CD14-positive monocyte (primary cell): ENCODE measurements around the gene BRAF. TPM values are rescaled to one million over a fixed set of nuclear protein-coding genes. Genes with fewer than 3 reads are reported as not detected.

Experiments used
- DNase-seq, 3 donors: peaks; one replicate each; pipeline ENCODE4 v3.0.0-alpha.2; 2011 to 2022
- H2AFZ ChIP-seq: 2 replicates; pipeline ENCODE4 v1.6.0; 2012; ENCODE audit warnings: mild to moderate bottlenecking, low read depth, low read length, inconsistent platforms; ENCODE audit not compliant: insufficient read depth, poor library complexity, severe bottlenecking
- H3K27ac ChIP-seq, 2 donors: 1 replicate in 1 of 2; 2 replicates in 1 of 2; pipeline ENCODE4 v1.5.1; 2012 to 2013; ENCODE audit warnings: low read length in 2 of 2, control low read depth in 1 of 2, inconsistent platforms in 1 of 2, low read depth in 1 of 2, mild to moderate bottlenecking in 1 of 2
- H3K27me3 ChIP-seq, 2 donors: one replicate each; pipeline versions ENCODE4 v1.6.0 to v1.6.1; 2011 to 2013; ENCODE audit warnings: low read length in 2 of 2; ENCODE audit not compliant: control insufficient read depth in 2 of 2, insufficient read depth in 2 of 2
- H3K36me3 ChIP-seq, 2 donors: replicated peaks in 1 of 2; 1 replicate in 1 of 2; 2 replicates in 1 of 2; pipeline versions ENCODE4 v1.5.1 to v1.6.1; 2012 to 2013; ENCODE audit warnings: low read length in 2 of 2, control low read depth in 1 of 2, inconsistent platforms in 1 of 2, mild to moderate bottlenecking in 1 of 2; ENCODE audit not compliant: insufficient read depth in 2 of 2, control insufficient read depth in 1 of 2
- H3K4me1 ChIP-seq, 2 donors: 1 replicate in 1 of 2; 2 replicates in 1 of 2; pipeline versions ENCODE4 v1.5.1 to v1.6.1; 2012 to 2013; ENCODE audit warnings: low read length in 2 of 2, control low read depth in 1 of 2, inconsistent platforms in 1 of 2, mild to moderate bottlenecking in 1 of 2, moderate library complexity in 1 of 2; ENCODE audit not compliant: insufficient read depth in 2 of 2, control insufficient read depth in 1 of 2
- H3K4me2 ChIP-seq: replicated peaks from 2 replicates; pipeline ENCODE3; 2012; ENCODE audit warnings: low read length, moderate library complexity, mild to moderate bottlenecking; ENCODE audit not compliant: poor library complexity, severe bottlenecking; ENCODE audit errors: extremely low read depth
- H3K4me3 ChIP-seq, 3 experiments: fragments of 200-600 bp in 1 of 3; sonication (generic) in 1 of 3; replicated peaks in 1 of 3; 1 replicate in 2 of 3; 2 replicates in 1 of 3; pipeline ENCODE4 v1.5.1; 2011 to 2013; ENCODE audit warnings: low read length in 3 of 3, mild to moderate bottlenecking in 3 of 3, control low read depth in 2 of 3, low read depth in 2 of 3, inconsistent platforms in 1 of 3, moderate library complexity in 1 of 3
- H3K79me2 ChIP-seq: 2 replicates; pipeline ENCODE4 v1.6.0; 2012; ENCODE audit warnings: mild to moderate bottlenecking, control low read depth, inconsistent platforms, low read length, moderate library complexity; ENCODE audit not compliant: insufficient read depth
- H3K9ac ChIP-seq: 2 replicates; pipeline ENCODE4 v1.6.0; 2017; ENCODE audit warnings: low read length, mild to moderate bottlenecking; ENCODE audit not compliant: insufficient read depth, poor library complexity, severe bottlenecking
- H3K9me3 ChIP-seq, 2 donors: replicated peaks in 1 of 2; 1 replicate in 1 of 2; 2 replicates in 1 of 2; pipeline versions ENCODE4 v1.5.1 to v1.6.1; 2012 to 2013; ENCODE audit warnings: low read length in 2 of 2, control low read depth in 1 of 2; ENCODE audit not compliant: control insufficient read depth in 1 of 2, insufficient read depth in 1 of 2
- H4K20me1 ChIP-seq: 2 replicates; pipeline ENCODE4 v1.6.0; 2012; ENCODE audit warnings: mild to moderate bottlenecking, low read length, control low read depth, moderate library complexity; ENCODE audit not compliant: insufficient read depth
- H3K27ac Mint-ChIP-seq, 7 donors: one replicate each; pipeline ENCODE4 v1.8.0; 2020; ENCODE audit warnings: mild to moderate bottlenecking in 7 of 7, mixed read lengths in 7 of 7, moderate library complexity in 6 of 7, inconsistent platforms in 2 of 7
- H3K27me3 Mint-ChIP-seq, 3 donors: one replicate each; pipeline ENCODE4 v1.8.0; 2021 to 2022; ENCODE audit warnings: low read depth in 3 of 3, mild to moderate bottlenecking in 3 of 3, mixed read lengths in 3 of 3, moderate library complexity in 3 of 3, inconsistent platforms in 1 of 3
- H3K36me3 Mint-ChIP-seq, 2 donors: one replicate each; pipeline ENCODE4 v1.8.0; 2020; ENCODE audit warnings: mixed read lengths in 2 of 2, inconsistent platforms in 1 of 2, mild to moderate bottlenecking in 1 of 2
- H3K4me1 Mint-ChIP-seq: one replicate; pipeline ENCODE4 v1.8.0; 2020; ENCODE audit warnings: mild to moderate bottlenecking, mixed read lengths
- H3K4me3 Mint-ChIP-seq, 2 donors: one replicate each; pipeline ENCODE4 v1.8.0; 2020; ENCODE audit warnings: mild to moderate bottlenecking in 2 of 2, mixed read lengths in 2 of 2, moderate library complexity in 1 of 2
- H3K9me3 Mint-ChIP-seq, 7 donors: one replicate each; pipeline ENCODE4 v1.8.0; 2020 to 2022; ENCODE audit warnings: mixed read lengths in 7 of 7, mild to moderate bottlenecking in 6 of 7, moderate library complexity in 6 of 7, inconsistent platforms in 2 of 7
- WGBS: methylation state at CpG from one replicate; pipeline ENCODE4 v1.1.5; 2013; ENCODE audit warnings: missing lambda C conversion rate; ENCODE audit not compliant: insufficient coverage; 5-methylcytosine and 5-hydroxymethylcytosine counted together
- intact Hi-C, 2 donors: fragments of 100-400 bp; cut with micrococcal nuclease; formaldehyde crosslinking; loops; one replicate each; pipeline versions ENCODE4 v1.15.0 to v1.15.1; 2023
- polyA plus RNA-seq, 3 donors: library from polyadenylated mRNA; depleted of rRNA in 1 of 3; unstranded in 2 of 3; stranded (reverse) in 1 of 3; fragments of 300-500 nt in 2 of 3; fragments of >200 nt in 1 of 3; fragmentation: Illumina TruSeq in 2 of 3; gene quantifications; 1 replicate in 2 of 3; 2 replicates in 1 of 3; pipeline ENCODE4 v1.2.3, GENCODE V29; 2012 to 2021
- TF ChIP-seq, protein P1 (sequence below): fragments of 200-600 bp; IDR thresholded peaks from one replicate; pipeline ENCODE4 v1.8.0; 2022; ENCODE audit warnings: antibody characterized with exemption, mild to moderate bottlenecking

The BRAF gene
- polyA plus RNA-seq, 3 donors: 3.8 to 10.0 (median 5.6) TPM

DNA sequence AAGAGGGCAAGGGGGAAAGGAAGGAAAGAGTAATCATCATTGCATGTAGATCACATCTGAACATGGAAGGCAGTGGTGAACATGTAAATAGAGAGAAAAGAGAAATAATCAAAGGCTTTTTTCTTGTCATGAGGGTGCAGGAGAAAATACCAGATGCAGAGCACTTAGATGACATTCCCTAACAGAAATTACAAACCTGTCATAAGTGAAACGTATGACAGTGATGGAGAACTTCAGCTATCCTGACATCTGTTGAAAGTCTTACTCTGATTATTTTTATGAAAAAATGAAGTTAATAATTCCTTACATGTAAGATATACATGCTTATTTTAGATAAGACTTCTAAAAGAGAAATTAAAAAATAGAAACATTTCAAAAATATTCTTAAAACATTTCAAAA lies 54.7 kb downstream of the BRAF start:
- H3K4me2 ChIP-seq: no peak overlapping the region
- DNase-seq: no peak
- Mint-ChIP-seq H3K27ac (peak overlapping the region in 2 of 7 donors; percentile 7 to 66), H3K4me3 (no peak overlapping the region), H3K9me3 (peaks cover 0 to 10% (median 4%) of the 10 kb centered on the region in 7 donors), H3K27me3 (peaks cover 0 to 2% (median 0%) of the 10 kb centered on the region in 3 donors), H3K4me1 (peaks cover 14% of the 10 kb centered on the region), H3K36me3 (peaks cover 12 to 14% of the 10 kb centered on the region in 2 donors)
- peaks cover 0 to 4% of the 10 kb centered on the region in 2 donors for H3K36me3 ChIP-seq
- no peak overlapping the region for H3K4me3 ChIP-seq
- no CpG with 5 or more reads among the region's 1 CpG for WGBS
- H3K9ac ChIP-seq: no peak overlapping the region
- peaks cover 70% of the 10 kb centered on the region for H3K79me2 ChIP-seq
- peaks cover 0 to 13% of the 10 kb centered on the region in 2 donors for H3K4me1 ChIP-seq
- intact Hi-C loops: no loop called here
- no peak overlapping the region for H2AFZ ChIP-seq
- no peaks in the 10 kb centered on the region for H3K27me3 ChIP-seq
- H4K20me1 ChIP-seq: peaks cover 67% of the 10 kb centered on the region
- H3K27ac ChIP-seq: no peak overlapping the region
- TF ChIP-seq, protein P1, sequence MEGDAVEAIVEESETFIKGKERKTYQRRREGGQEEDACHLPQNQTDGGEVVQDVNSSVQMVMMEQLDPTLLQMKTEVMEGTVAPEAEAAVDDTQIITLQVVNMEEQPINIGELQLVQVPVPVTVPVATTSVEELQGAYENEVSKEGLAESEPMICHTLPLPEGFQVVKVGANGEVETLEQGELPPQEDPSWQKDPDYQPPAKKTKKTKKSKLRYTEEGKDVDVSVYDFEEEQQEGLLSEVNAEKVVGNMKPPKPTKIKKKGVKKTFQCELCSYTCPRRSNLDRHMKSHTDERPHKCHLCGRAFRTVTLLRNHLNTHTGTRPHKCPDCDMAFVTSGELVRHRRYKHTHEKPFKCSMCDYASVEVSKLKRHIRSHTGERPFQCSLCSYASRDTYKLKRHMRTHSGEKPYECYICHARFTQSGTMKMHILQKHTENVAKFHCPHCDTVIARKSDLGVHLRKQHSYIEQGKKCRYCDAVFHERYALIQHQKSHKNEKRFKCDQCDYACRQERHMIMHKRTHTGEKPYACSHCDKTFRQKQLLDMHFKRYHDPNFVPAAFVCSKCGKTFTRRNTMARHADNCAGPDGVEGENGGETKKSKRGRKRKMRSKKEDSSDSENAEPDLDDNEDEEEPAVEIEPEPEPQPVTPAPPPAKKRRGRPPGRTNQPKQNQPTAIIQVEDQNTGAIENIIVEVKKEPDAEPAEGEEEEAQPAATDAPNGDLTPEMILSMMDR: no peak
- peaks cover 0 to 2% of the 10 kb centered on the region in 2 donors for H3K9me3 ChIP-seq

DNA sequence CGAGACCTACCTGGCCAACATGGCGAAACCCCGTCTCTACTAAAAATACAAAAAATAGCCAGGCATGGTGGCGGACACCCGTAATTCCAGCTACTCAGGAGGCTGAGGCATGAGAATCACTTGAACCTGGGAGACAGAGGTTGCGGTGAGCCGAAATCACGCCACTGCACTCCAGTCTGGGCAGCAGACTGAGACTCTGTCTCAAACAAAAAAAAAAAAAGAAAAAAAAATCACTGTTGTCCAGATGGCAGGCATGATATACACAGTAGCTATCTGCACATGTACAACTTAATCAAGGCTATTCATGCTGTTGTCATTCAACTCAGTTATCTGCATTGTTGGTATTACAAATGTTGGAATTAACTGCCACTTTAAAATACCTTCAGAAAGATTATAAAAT lies 55.3 kb downstream of the BRAF start:
- TF ChIP-seq, protein P1: no peak
- H4K20me1 ChIP-seq: peaks cover 61% of the 10 kb centered on the region
- H3K9me3 ChIP-seq: no peaks in the 10 kb centered on the region
- peaks cover 0 to 2% (median 0%) of the 10 kb centered on the region in 3 donors for H3K27me3 Mint-ChIP-seq
- no peak overlapping the region for H3K4me2 ChIP-seq
- H2AFZ ChIP-seq: no peak overlapping the region
- 98% methylated on average over 5 of the region's 8 CpGs for WGBS
- no peak overlapping the region for H3K9ac ChIP-seq
- DNase-seq: no peak
- no peak overlapping the region for H3K4me3 Mint-ChIP-seq
- H3K27ac ChIP-seq: no peak overlapping the region
- H3K79me2 ChIP-seq: peaks cover 68% of the 10 kb centered on the region
- intact Hi-C loops: no loop called here
- H3K36me3 Mint-ChIP-seq: peaks cover 9 to 12% of the 10 kb centered on the region in 2 donors
- H3K9me3 Mint-ChIP-seq: peaks cover 0 to 6% (median under 1%) of the 10 kb centered on the region in 7 donors
- no peak overlapping the region for H3K27ac Mint-ChIP-seq
- H3K4me1 ChIP-seq: peaks cover 0 to 13% of the 10 kb centered on the region in 2 donors
- peaks cover 0 to 4% of the 10 kb centered on the region in 2 donors for H3K36me3 ChIP-seq
- no peak overlapping the region for H3K4me3 ChIP-seq
- peaks cover 14% of the 10 kb centered on the region for H3K4me1 Mint-ChIP-seq
- no peaks in the 10 kb centered on the region for H3K27me3 ChIP-seq
